DND-41 (cell line): ENCODE measurements around the gene DNAJB13.

Source experiments
- ATAC-seq: fragments of 200-7000 bp; cut with Tn5 transposase; 3 replicates; pipeline ENCODE4 v1.9.1; 2021; ENCODE audit warnings: low read depth; ENCODE audit not compliant: insufficient read depth
- DNase-seq: peaks from one replicate; pipeline ENCODE4 v3.0.0-alpha.2; 2020
- H2AFZ ChIP-seq: 2 replicates; pipeline ENCODE4 v1.6.0; 2012; ENCODE audit warnings: low read depth, low read length
- H3K27ac ChIP-seq: 2 replicates; pipeline ENCODE4 v1.5.1; 2012; ENCODE audit warnings: low read length, inconsistent platforms
- H3K27me3 ChIP-seq: fragments of 200-600 bp; sonication (generic); 2 replicates; pipeline ENCODE4 v1.6.0; 2012; ENCODE audit warnings: low read length, mild to moderate bottlenecking, inconsistent platforms; ENCODE audit not compliant: insufficient read depth, poor library complexity
- H3K36me3 ChIP-seq: 2 replicates; pipeline ENCODE4 v1.5.1; 2012; ENCODE audit warnings: low read length, inconsistent platforms; ENCODE audit not compliant: insufficient read depth
- H3K4me1 ChIP-seq: 2 replicates; pipeline ENCODE4 v1.5.1; 2012; ENCODE audit warnings: mild to moderate bottlenecking, low read length; ENCODE audit not compliant: insufficient read depth
- H3K4me2 ChIP-seq: 2 replicates; pipeline ENCODE4 v1.6.0; 2012; ENCODE audit warnings: mild to moderate bottlenecking, moderate library complexity, low read length, inconsistent platforms; ENCODE audit not compliant: insufficient read depth
- H3K4me3 ChIP-seq, 2 experiments: fragments of 200-600 bp in 1 of 2; shearing (Covaris generic) in 1 of 2; 2 replicates each; pipeline ENCODE4 v1.5.1; 2012 to 2016; ENCODE audit warnings: inconsistent platforms in 2 of 2, low read length in 2 of 2, mild to moderate bottlenecking in 2 of 2, low read depth in 1 of 2, moderate library complexity in 1 of 2
- H3K79me2 ChIP-seq: 2 replicates; pipeline ENCODE4 v1.6.0; 2012; ENCODE audit warnings: low read length, inconsistent platforms; ENCODE audit not compliant: insufficient read depth
- H3K9ac ChIP-seq: 2 replicates; pipeline ENCODE4 v1.6.0; 2012; ENCODE audit warnings: low read depth, mild to moderate bottlenecking, inconsistent platforms, low read length, moderate library complexity
- H3K9me3 ChIP-seq: 2 replicates; pipeline ENCODE4 v1.5.1; 2012; ENCODE audit warnings: low read length, moderate library complexity, mild to moderate bottlenecking, inconsistent platforms; ENCODE audit not compliant: insufficient read depth, severe bottlenecking
- H4K20me1 ChIP-seq: 2 replicates; pipeline ENCODE4 v1.6.0; 2012; ENCODE audit warnings: low read length; ENCODE audit not compliant: insufficient read depth
- CTCF ChIP-seq: IDR thresholded peaks from 2 replicates; pipeline ENCODE4 v1.5.1; 2012; ENCODE audit warnings: borderline replicate concordance, low read length, moderate library complexity, mild to moderate bottlenecking; ENCODE audit not compliant: poor library complexity, severe bottlenecking; ENCODE audit errors: extremely low read depth
- EZH2 ChIP-seq: IDR thresholded peaks from 3 replicates; pipeline ENCODE4 v1.6.1; 2012; ENCODE audit warnings: borderline replicate concordance, low read depth, mild to moderate bottlenecking, moderate library complexity, low read length, inconsistent platforms; ENCODE audit not compliant: severe bottlenecking

DNAJB13 gene

GRCh38 chr11:74004759-74005615 lies 54.2 kb downstream of the DNAJB13 start:
- no peak overlapping the region for H2AFZ ChIP-seq
- peak; percentile 91 for ATAC-seq
- no peak overlapping the region for H3K27ac ChIP-seq
- H3K4me1 ChIP-seq = peaks cover 6% of the 10 kb centered on the region; the same call in 1 of the 2 replicates
- H3K79me2 ChIP-seq = no peaks in the 10 kb centered on the region
- H3K9ac ChIP-seq = no peak overlapping the region
- no peaks in the 10 kb centered on the region for H3K9me3 ChIP-seq
- no peaks in the 10 kb centered on the region for H3K27me3 ChIP-seq
- no peak overlapping the region for H3K4me3 ChIP-seq
- no peaks in the 10 kb centered on the region for H3K36me3 ChIP-seq
- no peak overlapping the region for H3K4me2 ChIP-seq
- DNase-seq = peak; percentile 58
- no peaks in the 10 kb centered on the region for H4K20me1 ChIP-seq
- TF ChIP-seq CTCF = no peak
- TF ChIP-seq EZH2 = no peak

- no peaks in the 10 kb centered on the region for H4K20me1 ChIP-seq
- no peak overlapping the region for H2AFZ ChIP-seq
- TF ChIP-seq CTCF = no peak
- TF ChIP-seq EZH2 = no peak
- no peaks in the 10 kb centered on the region for H3K27me3 ChIP-seq
- no peaks in the 10 kb centered on the region for H3K9me3 ChIP-seq
- H3K4me2 ChIP-seq = no peak overlapping the region
- no peak overlapping the region for H3K4me3 ChIP-seq
- DNase-seq = no peak
- H3K36me3 ChIP-seq = no peaks in the 10 kb centered on the region
- no peak overlapping the region for H3K9ac ChIP-seq
- no peaks in the 10 kb centered on the region for H3K79me2 ChIP-seq
- no peak overlapping the region for H3K27ac ChIP-seq
- no peak for ATAC-seq
- H3K4me1 ChIP-seq = peaks cover 6% of the 10 kb centered on the region; the same call in 1 of the 2 replicates
Observed at GRCh38 chr11:74005721-74006517, 55.1 kb downstream of the DNAJB13 start.

- DNase-seq = no peak
- Histone ChIP-seq H3K4me2 (no peak overlapping the region), H3K9me3 (no peaks in the 10 kb centered on the region), H3K36me3 (peaks cover 7% of the 10 kb centered on the region), H3K4me3 (no peak overlapping the region), H2AFZ (no peak overlapping the region), H3K27ac (no peak overlapping the region), H3K9ac (no peak overlapping the region), H3K27me3 (no peaks in the 10 kb centered on the region), H3K79me2 (no peaks in the 10 kb centered on the region), H3K4me1 (peaks cover 6% of the 10 kb centered on the region; the same call in 1 of the 2 replicates), H4K20me1 (no peaks in the 10 kb centered on the region)
- TF ChIP-seq CTCF (no peak), EZH2 (no peak)
- no peak for ATAC-seq
Observed at GRCh38 chr11:74006743-74007304, 56.0 kb downstream of the DNAJB13 start.
